Smooth muscle cell (in vitro differentiated cells): ENCODE measurements around the gene THAP8. TPM values are rescaled to one million over a fixed set of nuclear protein-coding genes. Genes with fewer than 3 reads are reported as not detected.

Experiments used
- DNase-seq: peaks from one replicate; lab custom pipeline; 2025; ENCODE audit not compliant: unreplicated experiment; lab: John Stamatoyannopoulos, UW
- H2AFZ ChIP-seq: fragments of 200-600 bp; sonication (generic); 2 replicates; pipeline ENCODE4 v1.6.0; 2016; ENCODE audit warnings: antibody characterized with exemption, low read depth, mild to moderate bottlenecking
- H3F3A ChIP-seq: fragments of 200-600 bp; sonication (generic); 2 replicates; pipeline ENCODE4 v1.6.0; 2017; ENCODE audit warnings: antibody characterized with exemption, low read depth
- H3K27ac ChIP-seq: fragments of 200-600 bp; sonication (generic); 2 replicates; pipeline ENCODE4 v1.5.1; 2016; ENCODE audit warnings: low read depth, mild to moderate bottlenecking
- H3K27me3 ChIP-seq: fragments of 200-600 bp; sonication (generic); 2 replicates; pipeline ENCODE4 v1.6.1; 2016; ENCODE audit warnings: low read depth, mild to moderate bottlenecking
- H3K36me3 ChIP-seq: fragments of 200-600 bp; sonication (generic); 2 replicates; pipeline ENCODE4 v1.5.1; 2016; ENCODE audit warnings: low read depth
- H3K4me1 ChIP-seq: fragments of 200-600 bp; sonication (generic); 2 replicates; pipeline ENCODE4 v1.5.1; 2016; ENCODE audit warnings: low read depth
- H3K4me2 ChIP-seq: fragments of 200-600 bp; sonication (generic); 2 replicates; pipeline ENCODE4 v1.6.0; 2016; ENCODE audit warnings: mild to moderate bottlenecking
- H3K4me3 ChIP-seq: fragments of 200-600 bp; sonication (generic); 2 replicates; pipeline ENCODE4 v1.5.1; 2016; ENCODE audit warnings: mild to moderate bottlenecking
- H3K79me2 ChIP-seq: fragments of 200-600 bp; sonication (generic); 2 replicates; pipeline ENCODE4 v1.6.0; 2016; ENCODE audit warnings: low read depth, mild to moderate bottlenecking
- H3K9ac ChIP-seq: fragments of 200-600 bp; sonication (generic); 2 replicates; pipeline ENCODE4 v1.6.0; 2016; ENCODE audit warnings: low read depth
- H3K9me3 ChIP-seq: fragments of 200-600 bp; sonication (generic); replicated peaks from 2 replicates; pipeline ENCODE4 v1.5.1; 2016; ENCODE audit warnings: low read depth
- H4K20me1 ChIP-seq: fragments of 200-600 bp; sonication (generic); 2 replicates; pipeline ENCODE4 v1.6.0; 2016; ENCODE audit warnings: low read depth
- CTCF ChIP-seq: fragments of 200-600 bp; sonication (generic); IDR thresholded peaks from 2 replicates; pipeline ENCODE4 v1.5.1; 2017; ENCODE audit warnings: borderline replicate concordance, mild to moderate bottlenecking, antibody characterized with exemption; ENCODE audit not compliant: insufficient read depth, poor library complexity, severe bottlenecking
- WGBS: methylation state at CpG from one replicate; pipeline ENCODE4 v1.1.7; 2016; ENCODE audit warnings: low lambda C conversion rate; 5-methylcytosine and 5-hydroxymethylcytosine counted together
- polyA plus RNA-seq: library from polyadenylated mRNA; unstranded; fragments of >200 nt; fragmentation: Nextera tagmentation; extraction: Ambion mirVana; gene quantifications from 2 replicates; pipeline ENCODE4 v1.2.1, GENCODE V29; 2016
- total RNA-seq: library from RNA; depleted of rRNA; stranded (reverse); fragments of >200 nt; gene quantifications from 2 replicates; pipeline ENCODE4 v1.2.3, GENCODE V29; 2014

THAP8 gene
- total and polyA plus RNA-seq, 2 experiments from 2014 or later, result 9.3 to 13.1 TPM

GRCh38 chr19:36014012-36014924 is 39.8 kb downstream of the THAP8 start, which contains the start of gene ALKBH6:
TSS of gene ALKBH6 (minus strand) at chr19:36014213. CDS start at chr19:36013397, 816 bp downstream.
- H3K36me3 ChIP-seq, result no peaks in the 10 kb centered on the region
- H3K4me3 ChIP-seq, result peak within 1 kb of the TSS; percentile 70
- H2AFZ ChIP-seq, result peak within 1 kb of the TSS; percentile 93
- H3K9ac ChIP-seq, result peak within 1 kb of the TSS; percentile 83
- H4K20me1 ChIP-seq, result no peaks in the 10 kb centered on the region
- TF ChIP-seq CTCF, result no peak
- H3F3A ChIP-seq, result no peaks in the 10 kb centered on the region
- peak; percentile 94 for DNase-seq
- H3K27ac ChIP-seq, result no peak within 1 kb of the TSS
- no peaks in the 10 kb centered on the region for H3K9me3 ChIP-seq
- no peaks in the 10 kb centered on the region for H3K27me3 ChIP-seq
- H3K4me2 ChIP-seq, result peak within 1 kb of the TSS; percentile 96
- WGBS, result 2% methylated on average over 42 of the region's 42 CpGs
- peaks cover 9% of the 10 kb centered on the region for H3K4me1 ChIP-seq
- H3K79me2 ChIP-seq, result peaks cover 4% of the 10 kb centered on the region

- TF ChIP-seq CTCF, result no peak
- 36% methylated on average over 15 of the region's 15 CpGs for WGBS
- H3F3A ChIP-seq, result no peaks in the 10 kb centered on the region
Observed at GRCh38 chr19:36013280-36014011, 40.6 kb downstream of the THAP8 start.

GRCh38 chr19:36010402-36010801 is 43.7 kb downstream of the THAP8 start:
- H2AFZ ChIP-seq, result no peak overlapping the region
- 98% methylated on average over 11 of the region's 11 CpGs for WGBS

More at GRCh38 chr19:36013280-36014011, 40.6 kb downstream of the THAP8 start:
- H3K4me1 ChIP-seq, result peaks cover 16% of the 10 kb centered on the region
- peak overlapping the region; percentile 83 for H3K9ac ChIP-seq
- DNase-seq, result no peak
- H3K79me2 ChIP-seq, result peaks cover 4% of the 10 kb centered on the region
- H4K20me1 ChIP-seq, result no peaks in the 10 kb centered on the region
- peak overlapping the region; percentile 70 for H3K4me3 ChIP-seq
- no peak overlapping the region for H3K27ac ChIP-seq
- peak overlapping the region; percentile 96 for H3K4me2 ChIP-seq
- H3K9me3 ChIP-seq, result no peaks in the 10 kb centered on the region
- H3K27me3 ChIP-seq, result no peaks in the 10 kb centered on the region
- peak overlapping the region; percentile 93 for H2AFZ ChIP-seq
- H3K36me3 ChIP-seq, result no peaks in the 10 kb centered on the region

More at GRCh38 chr19:36010402-36010801, 43.7 kb downstream of the THAP8 start:
- Histone ChIP-seq H3K27me3 (no peaks in the 10 kb centered on the region), H3K4me3 (no peak overlapping the region), H3K79me2 (peaks cover 4% of the 10 kb centered on the region), H3K9me3 (no peaks in the 10 kb centered on the region), H3K4me1 (peaks cover 16% of the 10 kb centered on the region), H3F3A (no peaks in the 10 kb centered on the region), H3K36me3 (no peaks in the 10 kb centered on the region), H3K4me2 (no peak overlapping the region), H4K20me1 (no peaks in the 10 kb centered on the region), H3K27ac (no peak overlapping the region), H3K9ac (no peak overlapping the region)
- TF ChIP-seq CTCF, result no peak
- DNase-seq, result no peak
